Erythroblast (primary cell): Measurements from ENCODE around the gene NAP1L3.

Experiments used
- GATA1 ChIP-seq: IDR thresholded peaks from 2 replicates; pipeline ENCODE4 v1.6.1; 2011; ENCODE audit warnings: low read depth, mild to moderate bottlenecking, control low read depth, low read length, moderate library complexity
- POLR2A ChIP-seq: IDR thresholded peaks from 2 replicates; pipeline ENCODE4 v1.6.1; 2011; ENCODE audit warnings: mild to moderate bottlenecking, low read length

GRCh38 chrX:93703701-93704100 is 30.3 kb upstream of the NAP1L3 start:
- no peak for TF ChIP-seq POLR2A
- no peak for TF ChIP-seq GATA1
